ENCODE results near the gene COX19.

COX19 gene

GRCh38 chr7:922334-923107, 52.8 kb downstream of the COX19 start:
- no peaks in the 10 kb centered on the region for H4K20me1 ChIP-seq (ENCODE audit: insufficient read depth, low read length)
- TF ChIP-seq CTCF (IDR thresholded peaks at IDR 0.05; ENCODE audit: low read length) (no peak), EZH2phosphoT487 (IDR thresholded peaks at IDR 0.05; ENCODE audit: low read length) (no peak), EZH2 (optimal IDR thresholded peaks at IDR 0.05; ENCODE audit: low read depth, low read length) (no peak)
- H3K9me3 ChIP-seq (replicated peaks; ENCODE audit: insufficient read depth, low read length) = no peaks in the 10 kb centered on the region
- H3K4me2 ChIP-seq (ENCODE audit: low read depth, low read length) = peak overlapping the region; percentile 100
- H3K4me3 ChIP-seq (ENCODE audit: low read length) = peak overlapping the region; percentile 54
- H2AFZ ChIP-seq (ENCODE audit: low read length) = peak overlapping the region; percentile 77
- DNase-seq = no peak
- peaks cover 21% of the 10 kb centered on the region for H3K4me1 ChIP-seq (ENCODE audit: low read length)
- no peaks in the 10 kb centered on the region for H3K36me3 ChIP-seq (replicated peaks; ENCODE audit: insufficient read depth, low read length)
- no peak overlapping the region for H3K27ac ChIP-seq (ENCODE audit: low read length)
- peaks cover 5% of the 10 kb centered on the region; the same call in 1 of the 2 replicates for H3F3A ChIP-seq (ENCODE audit: insufficient read depth, low read length)
- no peaks in the 10 kb centered on the region for H3K9me2 ChIP-seq (replicated peaks; ENCODE audit: insufficient read depth, low read length)
- no peaks in the 10 kb centered on the region for H3K79me2 ChIP-seq (ENCODE audit: low read length)
- peak overlapping the region; percentile 13; the same call in 1 of the 2 replicates for H3K9ac ChIP-seq (ENCODE audit: low read length)
- peaks cover 70% of the 10 kb centered on the region for H3K27me3 ChIP-seq (replicated peaks; ENCODE audit: insufficient read depth, low read length)

DNA sequence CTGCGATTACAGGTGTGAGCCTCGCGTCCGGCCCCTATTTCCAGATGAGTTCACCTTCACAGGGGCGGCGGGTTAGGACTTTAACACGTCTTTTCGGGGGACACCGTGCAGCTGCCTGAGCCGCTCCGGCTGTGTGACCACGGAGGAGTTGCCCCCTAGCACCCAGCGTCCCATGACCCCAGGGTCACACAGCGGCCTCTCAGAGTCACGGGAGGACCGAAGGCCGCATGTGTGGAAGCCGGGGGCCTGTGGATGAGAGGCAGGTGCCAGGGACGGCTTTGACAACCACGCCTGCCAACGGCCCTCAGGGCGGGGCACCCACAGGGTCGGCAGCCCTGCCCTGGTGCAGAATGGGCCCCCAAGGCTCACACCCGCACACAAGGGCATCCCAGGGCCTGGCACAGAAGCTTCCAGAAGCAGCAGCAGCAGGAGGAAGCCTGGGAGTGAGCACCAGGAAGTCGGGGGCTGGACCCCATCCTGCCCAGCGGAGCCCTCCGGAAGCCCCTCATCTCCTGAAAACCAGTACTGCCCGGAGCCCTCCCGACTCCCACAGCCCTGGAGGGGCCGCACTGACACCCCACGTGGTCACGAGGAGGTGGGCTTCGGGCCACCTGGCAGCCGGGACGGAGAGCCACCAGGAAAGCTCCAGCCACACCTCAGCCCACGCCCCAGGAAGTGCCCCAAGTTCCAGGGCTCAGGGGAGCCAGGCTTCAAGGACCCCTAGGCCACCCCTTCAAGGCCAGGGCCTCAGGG, 53.6 kb downstream of the COX19 start:
- Histone ChIP-seq H3K27ac (ENCODE audit: low read length) (no peak overlapping the region), H3K9me2 (replicated peaks; ENCODE audit: insufficient read depth, low read length) (no peaks in the 10 kb centered on the region), H3K4me3 (ENCODE audit: low read length) (no peak overlapping the region), H4K20me1 (ENCODE audit: insufficient read depth, low read length) (no peaks in the 10 kb centered on the region), H3K4me2 (ENCODE audit: low read depth, low read length) (no peak overlapping the region), H3K9ac (ENCODE audit: low read length) (no peak overlapping the region), H2AFZ (ENCODE audit: low read length) (no peak overlapping the region), H3K9me3 (replicated peaks; ENCODE audit: insufficient read depth, low read length) (no peaks in the 10 kb centered on the region), H3K27me3 (replicated peaks; ENCODE audit: insufficient read depth, low read length) (peaks cover 65% of the 10 kb centered on the region), H3K4me1 (ENCODE audit: low read length) (peaks cover 21% of the 10 kb centered on the region), H3F3A (ENCODE audit: insufficient read depth, low read length) (peaks cover 5% of the 10 kb centered on the region; the same call in 1 of the 2 replicates), H3K79me2 (ENCODE audit: low read length) (no peaks in the 10 kb centered on the region), H3K36me3 (replicated peaks; ENCODE audit: insufficient read depth, low read length) (no peaks in the 10 kb centered on the region)
- DNase-seq = no peak
- no peak for TF ChIP-seq EZH2 (optimal IDR thresholded peaks at IDR 0.05; ENCODE audit: low read depth, low read length)
- no peak for TF ChIP-seq EZH2phosphoT487 (IDR thresholded peaks at IDR 0.05; ENCODE audit: low read length)
- TF ChIP-seq CTCF (IDR thresholded peaks at IDR 0.05; ENCODE audit: low read length) = no peak

GRCh38 chr7:921071-921461, 54.3 kb downstream of the COX19 start:
- H3K36me3 ChIP-seq (replicated peaks; ENCODE audit: insufficient read depth, low read length) = no peaks in the 10 kb centered on the region
- no peaks in the 10 kb centered on the region for H3K79me2 ChIP-seq (ENCODE audit: low read length)
- no peak overlapping the region for H3K4me3 ChIP-seq (ENCODE audit: low read length)
- no peak overlapping the region for H3K27ac ChIP-seq (ENCODE audit: low read length)
- no peaks in the 10 kb centered on the region for H3K9me2 ChIP-seq (replicated peaks; ENCODE audit: insufficient read depth, low read length)
- peaks cover 65% of the 10 kb centered on the region for H3K27me3 ChIP-seq (replicated peaks; ENCODE audit: insufficient read depth, low read length)
- H3K9ac ChIP-seq (ENCODE audit: low read length) = no peak overlapping the region
- H3K4me2 ChIP-seq (ENCODE audit: low read depth, low read length) = no peak overlapping the region
- H3K4me1 ChIP-seq (ENCODE audit: low read length) = peaks cover 21% of the 10 kb centered on the region
- no peaks in the 10 kb centered on the region for H4K20me1 ChIP-seq (ENCODE audit: insufficient read depth, low read length)
- no peaks in the 10 kb centered on the region for H3K9me3 ChIP-seq (replicated peaks; ENCODE audit: insufficient read depth, low read length)
- no peak for DNase-seq
- TF ChIP-seq CTCF (IDR thresholded peaks at IDR 0.05; ENCODE audit: low read length) (no peak), EZH2 (optimal IDR thresholded peaks at IDR 0.05; ENCODE audit: low read depth, low read length) (no peak), EZH2phosphoT487 (IDR thresholded peaks at IDR 0.05; ENCODE audit: low read length) (no peak)
- peaks cover 5% of the 10 kb centered on the region; the same call in 1 of the 2 replicates for H3F3A ChIP-seq (ENCODE audit: insufficient read depth, low read length)
- H2AFZ ChIP-seq (ENCODE audit: low read length) = no peak overlapping the region
